HT-29 (cell line): Measurements from ENCODE around the gene TMEM63A. TPM values are rescaled to one million over a fixed set of nuclear protein-coding genes. Genes with fewer than 3 reads are reported as not detected.
A peak's percentile ranks its signal among the peaks of the same experiment; 100 is the strongest.

Experiments
- DNase-seq: peaks from one replicate; pipeline ENCODE4 v3.0.0-alpha.2; 2015; ENCODE audit warnings: low spot score
- total RNA-seq: library from RNA; depleted of rRNA; stranded (reverse); fragments of >200 nt; shearing (Covaris generic); gene quantifications from 2 replicates; pipeline ENCODE4 v1.2.3, GENCODE V29; 2014

TMEM63A gene
- total RNA-seq, 1 experiment from 2014 or later: 98.3 TPM

DNA sequence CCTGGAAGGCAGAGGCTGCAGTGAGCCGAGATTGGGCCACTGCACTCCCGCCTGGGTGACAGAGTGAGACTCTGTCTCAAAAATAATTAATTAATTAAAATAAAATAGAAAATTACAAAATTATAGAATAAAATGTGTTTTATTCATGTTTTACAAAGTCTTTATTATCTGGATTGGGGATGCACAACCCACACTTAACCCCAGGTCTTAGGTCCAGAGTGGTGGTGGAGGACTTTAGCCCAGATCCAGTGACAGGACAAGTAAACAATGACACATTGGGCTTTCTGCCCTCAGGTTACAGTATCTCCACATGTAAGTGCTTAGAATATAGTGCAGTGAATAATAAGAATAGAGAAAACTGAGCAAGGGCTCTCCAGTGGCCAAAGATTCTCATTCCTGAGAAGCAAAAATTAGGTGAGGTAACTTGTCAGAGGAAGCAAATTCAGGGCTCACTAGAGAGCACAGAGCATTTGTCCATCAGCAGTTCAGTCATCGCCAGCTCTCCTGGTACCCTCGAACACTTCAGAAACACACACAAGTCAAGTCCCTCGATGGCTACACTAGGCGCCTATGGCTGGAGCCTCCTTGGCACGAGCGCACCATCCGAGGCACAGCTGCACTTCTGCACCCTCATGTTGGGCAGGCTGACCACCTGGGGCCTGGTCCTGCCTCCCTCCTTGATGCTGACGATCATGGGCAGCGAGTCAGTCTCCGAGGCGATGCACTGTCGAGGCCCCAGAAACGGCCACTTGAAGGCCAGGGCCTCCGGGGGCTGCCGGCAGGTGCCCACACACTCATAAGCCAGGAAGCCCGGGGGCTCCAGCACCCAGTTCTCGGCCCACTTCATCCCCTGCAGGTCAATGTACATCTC, 4.2 kb upstream of the TMEM63A start:
- peak; percentile 16 for DNase-seq

DNA sequence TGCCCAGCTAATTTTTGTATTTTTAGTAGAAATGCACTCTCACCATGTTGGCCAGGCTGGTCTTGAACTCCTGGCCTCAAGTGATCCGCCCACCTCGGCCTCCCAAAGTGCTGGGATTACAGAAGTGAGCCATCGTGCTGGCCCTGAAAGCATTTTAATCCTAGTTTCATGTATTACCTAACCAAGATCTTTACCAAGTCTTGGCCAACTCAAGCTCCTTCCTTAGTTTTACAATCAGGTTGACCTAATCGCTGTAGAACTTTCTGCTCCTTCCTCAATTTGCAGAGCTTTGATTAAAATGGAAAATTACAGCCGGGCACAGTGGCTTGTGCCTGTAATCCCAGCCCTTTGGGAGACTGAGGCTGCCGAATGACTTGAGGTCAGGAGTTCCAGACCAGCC, 3.2 kb upstream of the TMEM63A start:
- DNase-seq: no peak

GRCh38 chr1:225883616-225884265, 1.6 kb upstream of the TMEM63A start:
- DNase-seq: peak; percentile 60

DNA sequence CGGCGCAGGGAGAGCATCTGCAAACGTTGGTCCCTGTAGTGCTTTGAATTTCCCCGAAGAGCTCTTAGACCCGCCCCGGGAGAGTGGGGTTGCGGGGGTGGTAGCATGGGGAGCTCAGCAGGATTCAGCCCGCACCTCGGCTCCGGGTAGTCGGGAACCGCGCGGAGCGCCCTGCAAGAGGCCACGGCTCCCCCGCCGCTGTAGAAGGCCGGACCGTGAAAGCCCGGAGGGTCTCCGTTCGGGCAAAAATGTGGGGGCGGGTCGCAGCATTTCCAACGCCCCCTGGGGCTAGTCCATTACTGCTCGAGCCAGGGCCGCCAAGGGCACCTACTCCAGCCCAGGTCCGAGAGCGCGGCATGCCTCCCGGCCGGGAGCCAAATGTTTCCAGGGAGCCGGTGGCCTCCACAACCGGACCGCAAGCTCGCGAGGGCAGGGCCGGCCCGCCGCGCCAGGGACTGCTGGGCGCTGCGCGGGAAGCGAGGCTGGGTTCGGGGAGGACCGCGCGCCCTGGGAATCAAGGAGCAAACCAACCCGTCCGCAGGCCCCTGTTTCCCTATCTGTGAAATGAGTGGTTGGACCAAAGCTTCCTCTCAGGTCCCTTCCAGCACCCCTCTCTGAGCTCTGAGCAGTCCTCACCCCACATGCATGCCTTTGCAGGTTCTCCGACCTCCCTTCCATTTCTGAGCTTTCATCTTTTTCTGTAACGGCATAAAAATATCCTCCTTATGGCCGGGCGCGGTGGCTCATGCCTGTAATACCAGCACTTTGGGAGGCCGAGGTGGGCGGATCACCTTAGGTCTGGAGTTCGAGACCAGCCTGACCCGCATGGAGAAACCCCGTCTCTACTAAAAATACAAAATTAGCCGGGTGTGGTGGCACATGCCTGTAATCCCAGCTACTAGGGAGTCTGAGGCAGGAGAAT, 775 bp upstream of the TMEM63A start:
- peak; percentile 65 for DNase-seq

DNA sequence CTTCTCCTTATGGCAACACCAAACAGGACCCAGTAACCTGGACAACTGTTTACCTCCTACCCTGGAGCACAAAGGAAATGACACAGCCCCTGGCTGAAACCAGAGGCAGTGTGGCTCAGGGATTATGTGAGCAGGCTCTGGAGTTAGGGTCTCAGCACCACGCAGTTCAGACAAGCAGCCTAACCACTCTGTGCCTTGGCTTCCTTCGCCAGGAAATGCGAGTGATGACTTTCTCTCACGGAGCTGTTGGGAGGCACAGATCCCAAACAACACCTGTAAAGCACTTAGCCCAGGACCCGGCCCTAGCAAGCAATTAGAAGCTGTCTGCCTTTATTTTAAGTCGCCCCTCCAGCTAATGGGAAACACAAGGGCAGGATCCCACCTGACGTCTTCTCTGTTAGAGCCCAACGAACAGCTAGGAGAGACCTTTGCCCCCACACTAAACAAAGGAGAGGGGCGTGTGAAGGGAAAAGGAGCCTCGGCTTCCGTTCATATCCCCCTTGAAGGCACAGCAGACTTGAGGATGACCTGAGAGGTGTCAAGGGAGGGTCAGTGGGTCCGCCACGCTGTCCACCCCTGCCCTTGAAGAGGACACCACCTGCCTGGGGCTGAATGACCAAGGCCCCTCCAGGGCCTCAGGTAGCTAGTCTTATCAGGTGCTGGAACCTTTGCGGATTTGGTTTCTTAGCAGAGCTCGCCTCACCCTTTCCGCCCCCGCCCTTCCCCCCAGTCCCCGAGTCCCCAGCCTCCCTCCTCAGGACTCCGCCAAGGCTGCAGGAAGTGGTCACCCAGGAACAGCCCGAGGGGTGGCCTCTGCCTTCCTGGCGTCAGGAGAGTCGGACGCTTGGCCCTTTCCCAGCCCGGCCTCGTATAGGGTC, 860 bp downstream of the TMEM63A start:
- peak; percentile 77 for DNase-seq

DNA sequence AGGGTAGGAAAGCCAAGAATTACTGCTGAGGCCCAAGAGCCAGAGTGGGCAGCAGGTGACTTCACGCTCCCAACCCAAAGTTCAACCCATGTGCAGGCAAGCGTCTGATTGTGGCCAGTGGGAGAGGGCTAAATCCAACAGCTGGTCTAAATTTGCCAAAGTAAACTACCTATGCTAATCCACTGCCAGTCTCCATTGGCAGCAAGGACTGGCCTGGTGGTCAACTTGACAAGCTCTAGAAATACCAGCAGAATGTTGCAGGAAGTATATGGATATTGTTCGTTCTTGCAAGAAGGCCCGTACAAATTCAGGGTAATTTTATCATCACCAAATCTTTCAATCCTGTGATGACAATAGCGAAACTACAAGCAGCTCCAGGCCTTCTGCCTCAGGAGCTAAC, 1.5 kb downstream of the TMEM63A start:
- DNase-seq: no peak

GRCh38 chr1:225880222-225880588, 2.0 kb downstream of the TMEM63A start:
- DNase-seq: no peak

GRCh38 chr1:225879521-225880221, 2.5 kb downstream of the TMEM63A start:
- peak; percentile 85 for DNase-seq

DNA sequence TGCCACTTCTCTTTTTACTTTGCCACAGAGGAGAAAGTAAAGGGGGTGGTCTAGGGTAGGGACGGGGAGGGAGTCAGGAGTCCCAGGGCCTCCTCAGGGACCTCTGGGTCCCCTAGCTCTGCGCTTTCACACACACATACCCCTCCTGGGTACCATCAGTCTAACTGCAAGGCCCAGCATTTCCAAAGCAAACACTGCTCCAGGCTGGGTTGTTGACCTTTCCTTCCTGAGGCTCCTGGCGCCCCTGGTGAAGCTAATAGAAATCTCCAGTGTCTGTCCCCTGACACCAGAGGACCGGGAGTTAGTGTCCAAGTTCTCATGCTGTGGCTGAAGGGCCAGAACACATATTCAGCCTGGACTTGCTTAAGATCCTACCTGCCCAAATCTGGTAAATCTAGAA, 3.9 kb downstream of the TMEM63A start:
- DNase-seq: no peak

GRCh38 chr1:225877580-225877979, 4.6 kb downstream of the TMEM63A start:
- peak; percentile 84 for DNase-seq

GRCh38 chr1:225876900-225877510, 5.2 kb downstream of the TMEM63A start:
- DNase-seq: no peak

DNA sequence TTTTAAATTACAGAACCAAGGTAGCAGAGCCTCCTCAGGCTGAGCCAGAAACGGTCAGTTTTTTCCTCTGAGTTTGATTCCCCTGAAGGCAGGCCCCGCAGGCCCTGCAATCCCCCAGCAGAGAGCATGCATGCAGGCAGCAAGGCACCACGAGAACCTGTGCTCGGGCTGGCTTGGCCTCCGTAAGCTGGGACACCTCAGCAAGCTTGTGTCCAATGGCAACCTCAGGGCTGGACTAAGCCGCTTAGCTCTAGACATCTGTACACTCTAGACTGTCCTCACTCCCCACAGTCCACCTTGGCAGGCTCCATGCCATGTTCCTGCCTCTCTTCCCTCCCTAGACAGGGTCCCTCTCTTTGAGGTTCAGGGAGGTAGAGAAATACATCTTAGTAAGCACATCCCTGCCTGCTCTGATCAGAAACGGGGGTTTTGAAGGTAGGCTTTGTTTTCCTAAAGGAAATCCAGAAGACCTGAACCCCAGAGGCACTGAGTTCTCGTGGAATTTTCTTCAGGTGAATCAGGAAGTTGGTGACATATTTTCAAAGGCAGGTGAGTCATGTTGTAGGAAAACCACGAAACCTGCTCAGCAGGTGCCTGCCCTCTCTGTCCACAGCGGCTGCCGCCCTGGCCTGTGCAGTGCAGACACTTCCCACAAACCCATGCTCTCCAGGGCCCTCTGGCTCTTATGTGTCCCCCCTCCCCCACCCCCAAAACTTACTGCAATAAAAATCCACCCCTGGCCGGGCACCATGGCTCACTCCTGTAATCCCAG, 7.0 kb downstream of the TMEM63A start:
- peak; percentile 94 for DNase-seq

GRCh38 chr1:225874431-225874830, 7.7 kb downstream of the TMEM63A start:
- no peak for DNase-seq

GRCh38 chr1:225873281-225873850, 8.8 kb downstream of the TMEM63A start:
- no peak for DNase-seq

- no peak for DNase-seq
These were observed 10.1 kb downstream of the TMEM63A start for GRCh38 chr1:225872075-225872430.

DNA sequence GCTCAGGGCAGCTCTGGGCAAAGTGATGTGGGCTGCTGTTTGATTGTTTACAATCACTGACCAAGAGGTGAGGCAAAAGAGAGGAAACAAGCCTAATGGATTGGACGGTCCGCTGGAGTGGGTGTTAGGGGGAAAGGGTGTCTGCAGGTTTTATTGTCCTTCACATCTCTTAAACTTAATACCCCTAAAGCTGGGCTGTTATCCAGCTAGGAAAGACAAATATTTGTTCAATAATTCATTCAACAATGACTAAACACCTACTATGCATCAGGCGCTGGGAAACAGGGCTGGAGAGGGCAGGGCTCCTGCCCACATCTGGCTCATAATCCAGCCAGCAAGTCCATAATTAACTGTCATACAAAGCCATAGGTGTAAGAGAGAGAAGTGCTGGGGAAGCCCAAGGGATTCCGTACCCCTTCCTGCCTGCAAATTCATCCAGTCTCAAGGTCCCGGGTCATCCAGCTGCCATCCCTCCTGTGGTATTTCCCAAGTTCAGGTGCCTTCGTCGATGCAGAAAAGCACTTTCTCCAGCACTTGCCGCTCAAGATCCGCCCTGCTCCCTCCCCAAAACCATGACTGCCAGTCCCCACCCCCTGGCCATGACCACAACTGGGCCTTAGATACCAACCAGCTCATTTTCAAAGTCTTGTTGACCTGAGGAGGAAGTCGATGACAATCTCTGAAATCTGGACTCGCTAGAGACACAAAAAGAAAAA, 10.7 kb downstream of the TMEM63A start:
- peak; percentile 76 for DNase-seq

- DNase-seq: no peak
These were observed 11.3 kb downstream of the TMEM63A start for GRCh38 chr1:225870911-225871310.
